Neutrophil (primary cell): ENCODE measurements around the gene TACC2.
"Not testable (repeated sequence)": the region's sequence is repeated elsewhere in the genome, so short reads cannot be mapped to it uniquely, and the experiment has no call there.

Source experiments
- H3K27ac ChIP-seq: fragments of 200-600 bp; sonication (generic); 2 replicates; pipeline ENCODE4 v1.5.1; 2016; ENCODE audit warnings: mild to moderate bottlenecking, moderate library complexity
- H3K27me3 ChIP-seq: fragments of 200-600 bp; sonication (generic); 2 replicates; pipeline ENCODE4 v1.6.0; 2016; ENCODE audit warnings: mild to moderate bottlenecking
- H3K36me3 ChIP-seq: fragments of 200-600 bp; sonication (generic); 2 replicates; pipeline ENCODE4 v1.5.1; 2017
- H3K4me1 ChIP-seq, 2 experiments: fragments of 200-600 bp in 1 of 2; sonication (generic) in 1 of 2; 1 replicate in 1 of 2; 2 replicates in 1 of 2; pipeline versions ENCODE4 v1.5.1 to v1.6.1; 2013 to 2016; ENCODE audit warnings: low read depth in 1 of 2, low read length in 1 of 2, mild to moderate bottlenecking in 1 of 2, moderate library complexity in 1 of 2; ENCODE audit not compliant: control insufficient read depth in 1 of 2, insufficient read depth in 1 of 2
- H3K4me3 ChIP-seq, 2 experiments: fragments of 200-600 bp in 1 of 2; sonication (generic) in 1 of 2; 1 replicate in 1 of 2; 2 replicates in 1 of 2; pipeline ENCODE4 v1.5.1; 2013 to 2016; ENCODE audit warnings: low read depth in 1 of 2, low read length in 1 of 2, mild to moderate bottlenecking in 1 of 2, moderate library complexity in 1 of 2
- H3K9me3 ChIP-seq: fragments of 200-600 bp; sonication (generic); 2 replicates; pipeline ENCODE4 v1.5.1; 2016
- TF ChIP-seq, protein P1 (sequence below): fragments of 200-600 bp; sonication (generic); IDR thresholded peaks from 2 replicates; pipeline ENCODE4 v1.5.1; 2016; ENCODE audit warnings: antibody characterized with exemption

The TACC2 gene

DNA sequence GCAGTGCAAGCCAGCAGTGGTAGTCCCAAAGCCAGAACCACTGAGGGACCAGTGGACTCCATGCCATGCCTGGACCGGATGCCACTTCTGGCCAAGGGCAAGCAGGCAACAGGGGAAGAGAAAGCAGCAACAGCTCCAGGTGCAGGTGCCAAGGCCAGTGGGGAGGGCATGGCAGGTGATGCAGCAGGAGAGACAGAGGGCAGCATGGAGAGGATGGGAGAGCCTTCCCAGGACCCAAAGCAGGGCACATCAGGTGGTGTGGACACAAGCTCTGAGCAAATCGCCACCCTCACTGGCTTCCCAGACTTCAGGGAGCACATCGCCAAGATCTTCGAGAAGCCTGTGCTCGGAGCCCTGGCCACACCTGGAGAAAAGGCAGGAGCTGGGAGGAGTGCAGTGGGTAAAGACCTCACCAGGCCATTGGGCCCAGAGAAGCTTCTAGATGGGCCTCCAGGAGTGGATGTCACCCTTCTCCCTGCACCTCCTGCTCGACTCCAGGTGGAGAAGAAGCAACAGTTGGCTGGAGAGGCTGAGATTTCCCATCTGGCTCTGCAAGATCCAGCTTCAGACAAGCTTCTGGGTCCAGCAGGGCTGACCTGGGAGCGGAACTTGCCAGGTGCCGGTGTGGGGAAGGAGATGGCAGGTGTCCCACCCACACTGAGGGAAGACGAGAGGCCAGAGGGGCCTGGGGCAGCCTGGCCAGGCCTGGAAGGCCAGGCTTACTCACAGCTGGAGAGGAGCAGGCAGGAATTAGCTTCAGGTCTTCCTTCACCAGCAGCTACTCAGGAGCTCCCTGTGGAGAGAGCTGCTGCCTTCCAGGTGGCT, 97.7 kb downstream of the TACC2 start:
- TF ChIP-seq, protein P1, sequence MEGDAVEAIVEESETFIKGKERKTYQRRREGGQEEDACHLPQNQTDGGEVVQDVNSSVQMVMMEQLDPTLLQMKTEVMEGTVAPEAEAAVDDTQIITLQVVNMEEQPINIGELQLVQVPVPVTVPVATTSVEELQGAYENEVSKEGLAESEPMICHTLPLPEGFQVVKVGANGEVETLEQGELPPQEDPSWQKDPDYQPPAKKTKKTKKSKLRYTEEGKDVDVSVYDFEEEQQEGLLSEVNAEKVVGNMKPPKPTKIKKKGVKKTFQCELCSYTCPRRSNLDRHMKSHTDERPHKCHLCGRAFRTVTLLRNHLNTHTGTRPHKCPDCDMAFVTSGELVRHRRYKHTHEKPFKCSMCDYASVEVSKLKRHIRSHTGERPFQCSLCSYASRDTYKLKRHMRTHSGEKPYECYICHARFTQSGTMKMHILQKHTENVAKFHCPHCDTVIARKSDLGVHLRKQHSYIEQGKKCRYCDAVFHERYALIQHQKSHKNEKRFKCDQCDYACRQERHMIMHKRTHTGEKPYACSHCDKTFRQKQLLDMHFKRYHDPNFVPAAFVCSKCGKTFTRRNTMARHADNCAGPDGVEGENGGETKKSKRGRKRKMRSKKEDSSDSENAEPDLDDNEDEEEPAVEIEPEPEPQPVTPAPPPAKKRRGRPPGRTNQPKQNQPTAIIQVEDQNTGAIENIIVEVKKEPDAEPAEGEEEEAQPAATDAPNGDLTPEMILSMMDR, result no peak
- peaks cover 9% of the 10 kb centered on the region for H3K27me3 ChIP-seq

DNA sequence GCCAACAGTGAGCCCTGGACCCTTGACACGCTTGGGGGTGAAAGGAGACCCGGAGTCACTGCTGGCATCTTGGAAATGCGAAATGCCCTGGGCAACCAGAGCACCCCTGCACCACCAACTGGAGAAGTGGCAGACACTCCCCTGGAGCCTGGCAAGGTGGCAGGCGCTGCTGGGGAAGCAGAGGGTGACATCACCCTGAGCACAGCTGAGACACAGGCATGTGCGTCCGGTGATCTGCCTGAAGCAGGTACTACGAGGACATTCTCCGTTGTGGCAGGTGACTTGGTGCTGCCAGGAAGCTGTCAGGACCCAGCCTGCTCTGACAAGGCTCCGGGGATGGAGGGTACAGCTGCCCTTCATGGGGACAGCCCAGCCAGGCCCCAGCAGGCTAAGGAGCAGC, 98.5 kb downstream of the TACC2 start:
- H3K4me1 ChIP-seq, result no peaks in the 10 kb centered on the region
- H3K36me3 ChIP-seq, result no peaks in the 10 kb centered on the region
- H3K27me3 ChIP-seq, result peaks cover 11% of the 10 kb centered on the region
- H3K9me3 ChIP-seq, result no peaks in the 10 kb centered on the region
- H3K4me3 ChIP-seq, result no peak overlapping the region
- H3K27ac ChIP-seq, result no peak overlapping the region
- TF ChIP-seq, protein P1, result no peak

More for the DNA sequence above, 97.7 kb downstream of the TACC2 start:
- Histone ChIP-seq H3K27ac (no peak overlapping the region), H3K9me3 (no peaks in the 10 kb centered on the region), H3K4me3 (no peak overlapping the region), H3K4me1 (no peaks in the 10 kb centered on the region), H3K36me3 (no peaks in the 10 kb centered on the region)

DNA sequence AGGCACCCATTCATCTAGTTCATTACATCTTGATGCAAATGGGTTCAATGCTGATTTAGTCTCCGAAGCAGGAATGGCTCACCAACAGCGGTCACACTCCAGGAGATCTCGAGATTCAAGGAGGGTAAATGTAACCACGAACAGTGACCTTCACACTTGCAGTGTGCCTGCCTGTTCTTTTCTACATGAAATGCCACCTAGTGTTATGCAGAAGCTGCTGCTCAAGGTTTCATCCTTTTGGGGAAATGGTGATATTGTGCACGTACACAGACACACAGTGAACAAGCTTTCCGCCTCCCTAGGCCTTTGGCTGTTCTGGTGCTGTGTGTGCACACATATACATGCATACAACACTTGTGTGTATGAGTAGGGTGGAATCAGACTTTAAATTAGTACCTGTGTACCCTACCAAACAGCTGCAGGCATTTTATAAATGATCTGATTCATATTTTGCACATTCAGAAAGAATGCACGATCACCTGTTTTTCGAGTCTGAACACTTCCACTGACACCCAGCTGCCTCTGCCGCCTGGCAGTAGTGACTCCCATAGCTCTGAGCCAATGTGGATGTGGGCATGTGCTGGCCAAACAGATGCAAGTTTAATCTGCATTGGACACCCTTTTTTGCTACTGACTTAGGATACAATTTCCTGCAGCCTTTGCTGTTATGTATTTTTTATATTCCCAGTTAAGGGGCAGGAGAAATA, 100.5 kb downstream of the TACC2 start:
- no peaks in the 10 kb centered on the region for H3K36me3 ChIP-seq
- H3K27ac ChIP-seq, result no peak overlapping the region
- TF ChIP-seq, protein P1, result no peak
- H3K27me3 ChIP-seq, result peaks cover 28% of the 10 kb centered on the region
- H3K4me3 ChIP-seq, result no peak overlapping the region
- no peaks in the 10 kb centered on the region for H3K9me3 ChIP-seq
- no peaks in the 10 kb centered on the region for H3K4me1 ChIP-seq

DNA sequence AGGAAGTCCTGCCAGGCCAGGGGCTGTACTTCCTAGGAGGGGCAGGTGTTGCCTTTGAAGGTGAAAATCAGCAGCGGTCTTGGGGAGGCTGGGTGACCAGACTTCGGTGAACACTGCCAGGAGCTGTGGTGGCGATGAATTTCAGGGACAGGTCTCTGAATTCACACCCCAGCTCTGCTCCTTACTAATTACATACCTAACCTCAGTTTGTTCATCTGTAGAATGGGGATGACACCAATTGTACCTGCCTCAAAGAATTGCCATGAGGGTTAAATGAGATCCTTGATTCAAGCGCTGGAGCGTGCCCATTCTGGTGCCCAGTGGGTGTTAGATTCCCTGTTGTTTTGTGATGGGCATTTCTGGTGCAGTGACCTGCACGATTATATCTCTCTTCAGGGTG, 102.8 kb downstream of the TACC2 start:
- no peak overlapping the region for H3K27ac ChIP-seq
- no peaks in the 10 kb centered on the region for H3K9me3 ChIP-seq
- no peaks in the 10 kb centered on the region for H3K36me3 ChIP-seq
- peaks cover 32% of the 10 kb centered on the region for H3K27me3 ChIP-seq
- no peaks in the 10 kb centered on the region for H3K4me1 ChIP-seq
- no peak overlapping the region for H3K4me3 ChIP-seq
- TF ChIP-seq, protein P1, result no peak

DNA sequence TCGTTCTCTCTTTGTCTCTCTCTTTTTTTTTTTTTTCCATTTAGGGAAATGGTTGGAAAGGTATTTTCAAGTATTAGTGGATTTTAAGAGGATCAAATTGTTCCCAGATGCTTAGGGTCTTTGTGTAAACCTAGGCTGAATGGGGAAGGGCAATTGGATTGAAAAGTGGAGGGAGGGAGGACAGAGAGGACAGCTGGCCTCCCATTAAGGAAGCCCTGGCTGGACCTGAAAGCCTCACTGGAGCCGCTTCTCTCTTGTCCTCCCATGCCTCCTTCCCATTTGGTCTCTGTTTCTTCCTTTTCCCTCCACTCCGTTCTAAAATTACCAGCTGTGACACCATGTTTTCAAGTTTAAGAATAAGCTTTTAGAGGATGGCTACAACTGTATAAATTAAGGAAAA, 104.1 kb downstream of the TACC2 start:
- TF ChIP-seq, protein P1, result no peak
- Histone ChIP-seq H3K9me3 (no peaks in the 10 kb centered on the region), H3K4me1 (no peaks in the 10 kb centered on the region), H3K4me3 (no peak overlapping the region), H3K27ac (no peak overlapping the region), H3K36me3 (no peaks in the 10 kb centered on the region), H3K27me3 (peaks cover 37% of the 10 kb centered on the region)

DNA sequence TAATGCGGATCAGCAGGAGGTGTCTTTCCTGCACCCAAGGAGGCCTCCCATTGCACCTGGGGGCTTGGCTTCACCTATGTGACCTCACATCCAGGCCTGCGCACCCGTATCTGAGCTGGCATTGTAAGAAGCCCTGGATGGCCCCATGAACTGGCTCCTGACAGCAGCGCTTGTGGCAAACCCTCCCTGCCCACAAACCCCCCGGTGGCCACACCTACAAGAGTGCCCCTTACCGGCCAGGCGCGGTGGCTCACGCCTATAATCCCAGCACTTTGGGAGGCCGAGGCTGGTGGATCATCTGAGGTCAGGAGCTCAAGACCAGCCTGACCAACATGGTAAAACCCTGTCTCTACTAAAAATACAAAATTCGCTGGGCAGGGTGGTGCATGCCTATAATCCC, 107.2 kb downstream of the TACC2 start:
- not testable (repeated sequence) for H3K9me3 ChIP-seq, H3K4me1 ChIP-seq, H3K4me3 ChIP-seq, H3K36me3 ChIP-seq, H3K27ac ChIP-seq
- H3K27me3 ChIP-seq, result peaks cover 33% of the 10 kb centered on the region
